Mesenchymal stem cell (in vitro differentiated cells and primary cell): ENCODE data around the gene NXNL2.
A peak's percentile ranks its signal among the peaks of the same experiment; 100 is the strongest.

Source experiments
- DNase-seq: peaks from one replicate; pipeline ENCODE4 v3.0.0-alpha.2; 2013
- H2AFZ ChIP-seq: one replicate; pipeline ENCODE4 v1.6.1; 2013; ENCODE audit warnings: low read depth, mild to moderate bottlenecking, control low read depth, inconsistent platforms, low read length, moderate library complexity
- H2AK5ac ChIP-seq: 2 replicates; pipeline ENCODE4 v1.6.1; 2013; ENCODE audit warnings: low read length, moderate library complexity, mild to moderate bottlenecking, inconsistent platforms; ENCODE audit not compliant: severe bottlenecking
- H2BK120ac ChIP-seq: one replicate; pipeline ENCODE4 v1.6.1; 2013; ENCODE audit warnings: low read depth, mild to moderate bottlenecking, inconsistent platforms, low read length, moderate library complexity
- H2BK12ac ChIP-seq, 2 experiments: one replicate each; pipeline ENCODE4 v1.6.1; 2013; ENCODE audit warnings: inconsistent platforms in 2 of 2, low read length in 2 of 2, mild to moderate bottlenecking in 2 of 2, moderate library complexity in 2 of 2, control low read depth in 1 of 2
- H2BK15ac ChIP-seq: one replicate; pipeline ENCODE4 v1.6.1; 2013; ENCODE audit warnings: mild to moderate bottlenecking, low read depth, inconsistent platforms; ENCODE audit not compliant: poor library complexity, severe bottlenecking
- H2BK5ac ChIP-seq: 2 replicates; pipeline ENCODE4 v1.6.1; 2013; ENCODE audit warnings: low read depth, mild to moderate bottlenecking, low read length, control low read depth, inconsistent platforms; ENCODE audit not compliant: poor library complexity, severe bottlenecking
- H3K14ac ChIP-seq, 2 experiments: one replicate each; pipeline ENCODE4 v1.6.1; 2013; ENCODE audit warnings: inconsistent platforms in 2 of 2, low read length in 2 of 2, control low read depth in 1 of 2, mild to moderate bottlenecking in 1 of 2, moderate library complexity in 1 of 2
- H3K18ac ChIP-seq, 2 experiments: one replicate each; pipeline ENCODE4 v1.6.1; 2013; ENCODE audit warnings: inconsistent platforms in 2 of 2, low read length in 2 of 2, control low read depth in 1 of 2, low read depth in 1 of 2, mild to moderate bottlenecking in 1 of 2
- H3K23ac ChIP-seq, 2 experiments: one replicate each; pipeline ENCODE4 v1.6.1; 2013; ENCODE audit warnings: inconsistent platforms in 2 of 2, low read length in 2 of 2, mild to moderate bottlenecking in 2 of 2, moderate library complexity in 2 of 2, control low read depth in 1 of 2
- H3K27ac ChIP-seq: 2 replicates; pipeline ENCODE4 v1.5.1; 2013; ENCODE audit warnings: mild to moderate bottlenecking, moderate library complexity, low read length, control low read depth, inconsistent platforms; ENCODE audit not compliant: poor library complexity, severe bottlenecking
- H3K27me3 ChIP-seq, 2 experiments: 2 replicates each; pipeline versions ENCODE4 v1.6.1 to v1.7.0; 2013; ENCODE audit warnings: low read length in 2 of 2, mild to moderate bottlenecking in 2 of 2, moderate library complexity in 2 of 2, control low read depth in 1 of 2, inconsistent platforms in 1 of 2; ENCODE audit not compliant: control insufficient read depth in 1 of 2, insufficient read depth in 1 of 2
- H3K36me3 ChIP-seq, 2 experiments: 2 replicates each; pipeline versions ENCODE4 v1.6.1 to v1.7.0; 2013; ENCODE audit warnings: low read length in 2 of 2, control low read depth in 1 of 2, inconsistent platforms in 1 of 2, low read depth in 1 of 2, mild to moderate bottlenecking in 1 of 2; ENCODE audit not compliant: insufficient read depth in 2 of 2, control insufficient read depth in 1 of 2
- H3K4ac ChIP-seq, 2 experiments: one replicate each; pipeline ENCODE4 v1.6.1; 2013; ENCODE audit warnings: inconsistent platforms in 2 of 2, low read length in 2 of 2, mild to moderate bottlenecking in 2 of 2, moderate library complexity in 2 of 2, control low read depth in 1 of 2, low read depth in 1 of 2
- H3K4me1 ChIP-seq: 2 replicates; pipeline ENCODE4 v1.6.1; 2013; ENCODE audit warnings: low read depth, low read length, control low read depth; ENCODE audit not compliant: control insufficient read depth, insufficient read depth
- H3K4me2 ChIP-seq: 2 replicates; pipeline ENCODE4 v1.6.1; 2013; ENCODE audit warnings: low read length, mild to moderate bottlenecking, inconsistent platforms; ENCODE audit not compliant: poor library complexity, severe bottlenecking
- H3K4me3 ChIP-seq, 2 experiments: 2 replicates each; pipeline versions ENCODE4 v1.5.1 to v1.7.0; 2013; ENCODE audit warnings: low read length in 2 of 2, mild to moderate bottlenecking in 2 of 2, control low read depth in 1 of 2, low read depth in 1 of 2; ENCODE audit not compliant: insufficient read depth in 1 of 2
- H3K79me1 ChIP-seq: replicated peaks from 2 replicates; pipeline ENCODE4 v1.6.1; 2013; ENCODE audit warnings: mild to moderate bottlenecking, control low read depth, low read length, inconsistent platforms; ENCODE audit not compliant: poor library complexity, severe bottlenecking
- H3K9ac ChIP-seq: 2 replicates; pipeline ENCODE4 v1.7.0; 2013; ENCODE audit warnings: mild to moderate bottlenecking, low read length, moderate library complexity
- H3K9me3 ChIP-seq: 2 replicates; pipeline ENCODE4 v1.7.0; 2013; ENCODE audit warnings: mild to moderate bottlenecking, low read length; ENCODE audit not compliant: control insufficient read depth
- H4K8ac ChIP-seq: one replicate; pipeline ENCODE4 v1.6.1; 2013; ENCODE audit warnings: inconsistent platforms, mild to moderate bottlenecking, low read length, moderate library complexity
- H4K91ac ChIP-seq: one replicate; pipeline ENCODE4 v1.6.1; 2013; ENCODE audit warnings: mild to moderate bottlenecking, low read length, inconsistent platforms
- WGBS: methylation state at CpG from one replicate; pipeline ENCODE4 v1.1.7; 2013; ENCODE audit warnings: mixed read lengths; 5-methylcytosine and 5-hydroxymethylcytosine counted together

NXNL2 gene

GRCh38 chr9:88503845-88504764, 30.9 kb upstream of the NXNL2 start:
- H3K27me3 ChIP-seq, result no peaks in the 10 kb centered on the region

DNA sequence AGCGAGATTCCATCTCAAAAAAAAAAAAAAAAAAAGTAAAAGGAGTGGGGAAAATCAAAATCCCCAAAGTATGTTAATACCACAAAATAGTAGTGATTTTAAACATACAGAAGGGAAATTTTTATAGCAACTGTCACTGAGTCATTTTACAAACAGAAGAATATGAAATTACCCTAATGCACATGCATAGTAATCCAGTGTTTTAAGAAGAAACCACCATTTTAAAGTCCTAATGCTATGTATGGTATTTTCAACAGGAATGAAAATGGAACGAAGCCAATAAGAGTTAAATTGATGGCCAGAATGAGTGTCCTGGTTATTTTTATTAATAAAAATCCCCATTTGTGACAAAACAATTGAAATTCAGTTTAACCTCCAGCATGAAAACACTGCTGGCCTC, 26.7 kb upstream of the NXNL2 start:
- no peaks in the 10 kb centered on the region for H3K79me1 ChIP-seq
- no peak overlapping the region for H3K27ac ChIP-seq
- no CpG with 5 or more reads among the region's 2 CpGs for WGBS
- H3K27me3 ChIP-seq, result peaks cover 0 to 4% of the 10 kb centered on the region in 2 experiments
- H2AFZ ChIP-seq, result no peak overlapping the region
- no peaks in the 10 kb centered on the region for H3K36me3 ChIP-seq
- no peaks in the 10 kb centered on the region for H3K4me1 ChIP-seq
- H3K9ac ChIP-seq, result no peak overlapping the region
- no peak overlapping the region for H3K18ac ChIP-seq
- H4K91ac ChIP-seq, result no peak overlapping the region
- no peak overlapping the region for H2BK120ac ChIP-seq
- no peak overlapping the region for H2BK12ac ChIP-seq
- H3K4me2 ChIP-seq, result no peak overlapping the region
- H3K4me3 ChIP-seq, result no peak overlapping the region
- no peak overlapping the region for H3K23ac ChIP-seq
- H2AK5ac ChIP-seq, result no peak overlapping the region
- no peak overlapping the region for H2BK5ac ChIP-seq
- H3K14ac ChIP-seq, result no peak overlapping the region
- no peak for DNase-seq
- H2BK15ac ChIP-seq, result no peak overlapping the region
- peaks cover 6% of the 10 kb centered on the region for H3K9me3 ChIP-seq
- no peak overlapping the region for H4K8ac ChIP-seq
- no peak overlapping the region for H3K4ac ChIP-seq

More at GRCh38 chr9:88503845-88504764, 30.9 kb upstream of the NXNL2 start:
- no peak overlapping the region for H2AK5ac ChIP-seq
- WGBS, result 97% methylated on average over 16 of the region's 17 CpGs
- DNase-seq, result no peak
- H3K9me3 ChIP-seq, result peaks cover 6% of the 10 kb centered on the region
- no peaks in the 10 kb centered on the region for H3K79me1 ChIP-seq
- H2BK12ac ChIP-seq, result no peak overlapping the region
- no peak overlapping the region for H3K9ac ChIP-seq
- H3K4ac ChIP-seq, result peak overlapping the region in 1 of 2 experiments; percentile 64
- peak overlapping the region; percentile 24 for H4K8ac ChIP-seq
- H4K91ac ChIP-seq, result peak overlapping the region; percentile 90
- H3K27ac ChIP-seq, result no peak overlapping the region
- H3K14ac ChIP-seq, result peak overlapping the region in 1 of 2 experiments; percentile 14
- no peaks in the 10 kb centered on the region for H3K36me3 ChIP-seq
- H3K4me3 ChIP-seq, result no peak overlapping the region
- H2AFZ ChIP-seq, result no peak overlapping the region
- no peak overlapping the region for H2BK120ac ChIP-seq
- H2BK15ac ChIP-seq, result no peak overlapping the region
- no peak overlapping the region for H2BK5ac ChIP-seq
- peaks cover 4% of the 10 kb centered on the region for H3K4me1 ChIP-seq
- H3K18ac ChIP-seq, result no peak overlapping the region
- no peak overlapping the region for H3K4me2 ChIP-seq
- no peak overlapping the region for H3K23ac ChIP-seq

GRCh38 chr9:88511906-88512305, 23.1 kb upstream of the NXNL2 start:
- 71% methylated on average over 4 of the region's 4 CpGs for WGBS
- Histone ChIP-seq H2AFZ (no peak overlapping the region), H3K27ac (no peak overlapping the region), H3K18ac (no peak overlapping the region), H3K79me1 (no peaks in the 10 kb centered on the region), H4K91ac (no peak overlapping the region), H3K4ac (no peak overlapping the region), H3K36me3 (no peaks in the 10 kb centered on the region), H3K4me3 (no peak overlapping the region), H3K4me1 (no peaks in the 10 kb centered on the region), H3K14ac (no peak overlapping the region), H3K23ac (no peak overlapping the region), H4K8ac (no peak overlapping the region), H2BK15ac (no peak overlapping the region), H3K9ac (no peak overlapping the region), H2AK5ac (no peak overlapping the region), H3K27me3 (peaks cover 0 to 4% of the 10 kb centered on the region in 2 experiments), H2BK5ac (no peak overlapping the region), H3K9me3 (peaks cover 6% of the 10 kb centered on the region), H2BK12ac (no peak overlapping the region), H3K4me2 (no peak overlapping the region), H2BK120ac (no peak overlapping the region)
- DNase-seq, result no peak

GRCh38 chr9:88514247-88514646, 20.7 kb upstream of the NXNL2 start:
- WGBS, result 95% methylated on average over 6 of the region's 6 CpGs
- Histone ChIP-seq H3K27ac (no peak overlapping the region), H2BK15ac (no peak overlapping the region), H3K9ac (no peak overlapping the region), H3K36me3 (no peaks in the 10 kb centered on the region), H3K27me3 (peaks cover 0 to 4% of the 10 kb centered on the region in 2 experiments), H3K79me1 (no peaks in the 10 kb centered on the region), H4K91ac (no peak overlapping the region), H3K4me2 (no peak overlapping the region), H2BK12ac (no peak overlapping the region), H3K18ac (no peak overlapping the region), H3K23ac (no peak overlapping the region), H3K4me1 (no peaks in the 10 kb centered on the region), H2AFZ (no peak overlapping the region), H2BK5ac (no peak overlapping the region), H3K4ac (no peak overlapping the region), H3K4me3 (no peak overlapping the region), H4K8ac (no peak overlapping the region), H3K14ac (no peak overlapping the region), H3K9me3 (no peaks in the 10 kb centered on the region), H2BK120ac (no peak overlapping the region), H2AK5ac (no peak overlapping the region)
- no peak for DNase-seq
